ENCODE results near the gene FKTN.

The FKTN gene

GRCh38 chr9:105633411-105633810, 75.5 kb downstream of the FKTN start:
- no peak for DNase-seq

- no peak for DNase-seq
Measured at GRCh38 chr9:105636331-105636730, 78.4 kb downstream of the FKTN start.

GRCh38 chr9:105637787-105638395, 80.0 kb downstream of the FKTN start:
- no peak for DNase-seq

- DNase-seq, result no peak
Measured at GRCh38 chr9:105639936-105640335, 82.0 kb downstream of the FKTN start.

- no peak for DNase-seq
Measured at GRCh38 chr9:105643795-105644194, 85.9 kb downstream of the FKTN start.

- DNase-seq, result no peak
Measured at GRCh38 chr9:105646879-105647594, 89.1 kb downstream of the FKTN start.

GRCh38 chr9:105647595-105648349, 89.8 kb downstream of the FKTN start:
- DNase-seq, result no peak

- no peak for DNase-seq
Measured at GRCh38 chr9:105651806-105652205, 93.9 kb downstream of the FKTN start.

- peak; percentile 19 for DNase-seq
Measured at GRCh38 chr9:105656131-105656921, 98.4 kb downstream of the FKTN start.

- no peak for DNase-seq
Measured at GRCh38 chr9:105658351-105658750, 100.4 kb downstream of the FKTN start.

GRCh38 chr9:105661011-105661410, 103.1 kb downstream of the FKTN start:
- DNase-seq, result no peak

GRCh38 chr9:105662184-105663104, 104.5 kb downstream of the FKTN start, which contains the start of gene TAL2:
TAL2 (plus strand) TSS chr9:105662457; CDS start chr9:105662497, 40 bp downstream.
- DNase-seq, result no peak

GRCh38 chr9:105663914-105664313, 106.0 kb downstream of the FKTN start:
- DNase-seq, result no peak

- DNase-seq, result no peak
Measured at GRCh38 chr9:105667867-105668266, 109.9 kb downstream of the FKTN start.

GRCh38 chr9:105670315-105670714, 112.4 kb downstream of the FKTN start:
- DNase-seq, result no peak

GRCh38 chr9:105670775-105671174, 112.8 kb downstream of the FKTN start:
- DNase-seq, result peak; percentile 33

GRCh38 chr9:105672711-105673234, 114.8 kb downstream of the FKTN start:
- peak; percentile 19 for DNase-seq

- DNase-seq, result no peak
Measured at GRCh38 chr9:105673850-105674387, 116.0 kb downstream of the FKTN start.

GRCh38 chr9:105676351-105676923, 118.5 kb downstream of the FKTN start:
- no peak for DNase-seq

- no peak for DNase-seq
Measured at GRCh38 chr9:105678163-105678562, 120.2 kb downstream of the FKTN start.

- DNase-seq, result no peak
Measured at GRCh38 chr9:105678781-105679180, 120.8 kb downstream of the FKTN start.
